HG03175 (cell line): ENCODE results near the gene ZNF436.

Source experiments
- ATAC-seq: cut with Tn5 transposase; IDR thresholded peaks from one replicate; pipeline ENCODE4 v1.9.1; 2021; ENCODE audit warnings: mild to moderate bottlenecking, moderate library complexity; ENCODE audit not compliant: unreplicated experiment

The ZNF436 gene

GRCh38 chr1:23369335-23370013 is at the start of gene ZNF436:
Gene ZNF436 (minus strand): TSS chr1:23369836. CDS start chr1:23368005, 1,831 bp downstream.
- no peak for ATAC-seq

GRCh38 chr1:23419180-23419579 is 49.5 kb upstream of the ZNF436 start:
- ATAC-seq, result no peak

GRCh38 chr1:23417570-23417969 is 47.9 kb upstream of the ZNF436 start:
- ATAC-seq, result no peak

- no peak for ATAC-seq
Measured at GRCh38 chr1:23416964-23417363, 47.3 kb upstream of the ZNF436 start.

- ATAC-seq, result no peak
Measured at GRCh38 chr1:23408797-23409290, 39.2 kb upstream of the ZNF436 start.

- no peak for ATAC-seq
Measured at GRCh38 chr1:23407016-23407630, 37.5 kb upstream of the ZNF436 start.

GRCh38 chr1:23405946-23406345 is 36.3 kb upstream of the ZNF436 start:
- no peak for ATAC-seq

GRCh38 chr1:23403735-23404486 is 34.3 kb upstream of the ZNF436 start:
- peak; percentile 60 for ATAC-seq

GRCh38 chr1:23403355-23403734 is 33.7 kb upstream of the ZNF436 start:
- ATAC-seq, result no peak

GRCh38 chr1:23403038-23403336 is 33.4 kb upstream of the ZNF436 start:
- no peak for ATAC-seq

GRCh38 chr1:23402286-23403037 is 32.8 kb upstream of the ZNF436 start:
- no peak for ATAC-seq

GRCh38 chr1:23401313-23401712 is 31.7 kb upstream of the ZNF436 start:
- ATAC-seq, result no peak

GRCh38 chr1:23400324-23401114 is 30.9 kb upstream of the ZNF436 start:
- ATAC-seq, result no peak

GRCh38 chr1:23399229-23399628 is 29.6 kb upstream of the ZNF436 start:
- no peak for ATAC-seq

GRCh38 chr1:23397908-23398307 is 28.3 kb upstream of the ZNF436 start:
- ATAC-seq, result no peak

- no peak for ATAC-seq
Measured at GRCh38 chr1:23396380-23396779, 26.7 kb upstream of the ZNF436 start.

- no peak for ATAC-seq
Measured at GRCh38 chr1:23395849-23396248, 26.2 kb upstream of the ZNF436 start.

GRCh38 chr1:23395154-23395724 is 25.6 kb upstream of the ZNF436 start:
- ATAC-seq, result no peak

GRCh38 chr1:23394684-23395083 is 25.0 kb upstream of the ZNF436 start:
- ATAC-seq, result no peak

GRCh38 chr1:23394181-23394580 is 24.5 kb upstream of the ZNF436 start:
- ATAC-seq, result no peak
